Measurements from ENCODE around the gene TTC28.

The TTC28 gene

DNA sequence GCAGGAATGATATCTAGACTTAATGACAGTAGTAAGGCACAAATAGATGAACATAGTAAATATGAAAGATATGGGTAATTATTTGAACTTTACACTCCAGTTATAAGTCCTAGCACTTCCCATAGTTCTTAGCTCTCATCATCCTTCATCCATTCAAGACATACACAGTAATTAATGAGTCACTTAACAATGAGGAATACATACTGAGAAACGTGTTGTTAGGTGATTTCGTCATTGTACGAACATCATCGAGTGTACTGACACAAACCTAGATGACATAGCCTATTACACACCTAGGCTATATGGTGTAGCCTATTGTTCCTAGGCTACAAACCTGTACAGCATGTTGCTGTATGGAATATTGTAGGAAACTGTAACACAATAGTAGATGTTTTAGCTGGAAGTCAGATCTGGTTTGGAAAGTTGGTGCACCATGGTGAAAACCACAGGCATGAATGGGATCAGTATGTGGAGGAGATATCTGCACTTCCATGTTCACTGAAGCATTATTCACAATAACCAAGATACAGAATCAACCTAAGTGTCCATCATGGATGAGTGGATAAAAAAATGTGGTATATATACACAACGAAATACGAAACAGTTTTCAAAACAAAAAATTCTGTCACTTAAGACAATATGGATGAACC is 530.7 kb downstream of the TTC28 start:
- TF ChIP-seq, protein P1, sequence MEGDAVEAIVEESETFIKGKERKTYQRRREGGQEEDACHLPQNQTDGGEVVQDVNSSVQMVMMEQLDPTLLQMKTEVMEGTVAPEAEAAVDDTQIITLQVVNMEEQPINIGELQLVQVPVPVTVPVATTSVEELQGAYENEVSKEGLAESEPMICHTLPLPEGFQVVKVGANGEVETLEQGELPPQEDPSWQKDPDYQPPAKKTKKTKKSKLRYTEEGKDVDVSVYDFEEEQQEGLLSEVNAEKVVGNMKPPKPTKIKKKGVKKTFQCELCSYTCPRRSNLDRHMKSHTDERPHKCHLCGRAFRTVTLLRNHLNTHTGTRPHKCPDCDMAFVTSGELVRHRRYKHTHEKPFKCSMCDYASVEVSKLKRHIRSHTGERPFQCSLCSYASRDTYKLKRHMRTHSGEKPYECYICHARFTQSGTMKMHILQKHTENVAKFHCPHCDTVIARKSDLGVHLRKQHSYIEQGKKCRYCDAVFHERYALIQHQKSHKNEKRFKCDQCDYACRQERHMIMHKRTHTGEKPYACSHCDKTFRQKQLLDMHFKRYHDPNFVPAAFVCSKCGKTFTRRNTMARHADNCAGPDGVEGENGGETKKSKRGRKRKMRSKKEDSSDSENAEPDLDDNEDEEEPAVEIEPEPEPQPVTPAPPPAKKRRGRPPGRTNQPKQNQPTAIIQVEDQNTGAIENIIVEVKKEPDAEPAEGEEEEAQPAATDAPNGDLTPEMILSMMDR (IDR thresholded peaks at IDR 0.05; ENCODE audit: insufficient read depth, low read depth, low read length, missing control alignments), result no peak
- DNase-seq (ENCODE audit: low read depth), result peak; percentile 89
- no peak overlapping the region for H3K4me3 ChIP-seq (ENCODE audit: low read length)

DNA sequence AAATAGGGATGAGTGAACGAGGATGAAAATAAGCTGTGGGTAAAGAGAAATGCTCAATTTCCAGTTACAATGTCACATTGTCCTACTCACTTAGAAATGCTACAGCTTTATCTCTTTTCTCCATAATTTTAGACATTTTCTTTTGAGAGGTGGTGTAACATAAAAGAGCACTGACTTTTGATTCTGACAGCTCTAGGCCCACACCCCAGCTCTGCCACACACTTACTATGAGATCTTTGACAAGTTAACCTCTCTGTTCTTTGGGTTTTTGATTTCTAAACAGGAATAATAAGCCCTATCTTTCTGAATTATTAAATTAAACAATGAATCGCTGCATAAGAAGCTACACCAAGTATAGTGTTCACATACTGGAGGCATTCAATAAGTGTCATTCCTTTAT is 532.2 kb downstream of the TTC28 start:
- DNase-seq (ENCODE audit: low read depth), result no peak
- TF ChIP-seq, protein P1 (IDR thresholded peaks at IDR 0.05; ENCODE audit: insufficient read depth, low read depth, low read length, missing control alignments), result no peak
- no peak overlapping the region for H3K4me3 ChIP-seq (ENCODE audit: low read length)

DNA sequence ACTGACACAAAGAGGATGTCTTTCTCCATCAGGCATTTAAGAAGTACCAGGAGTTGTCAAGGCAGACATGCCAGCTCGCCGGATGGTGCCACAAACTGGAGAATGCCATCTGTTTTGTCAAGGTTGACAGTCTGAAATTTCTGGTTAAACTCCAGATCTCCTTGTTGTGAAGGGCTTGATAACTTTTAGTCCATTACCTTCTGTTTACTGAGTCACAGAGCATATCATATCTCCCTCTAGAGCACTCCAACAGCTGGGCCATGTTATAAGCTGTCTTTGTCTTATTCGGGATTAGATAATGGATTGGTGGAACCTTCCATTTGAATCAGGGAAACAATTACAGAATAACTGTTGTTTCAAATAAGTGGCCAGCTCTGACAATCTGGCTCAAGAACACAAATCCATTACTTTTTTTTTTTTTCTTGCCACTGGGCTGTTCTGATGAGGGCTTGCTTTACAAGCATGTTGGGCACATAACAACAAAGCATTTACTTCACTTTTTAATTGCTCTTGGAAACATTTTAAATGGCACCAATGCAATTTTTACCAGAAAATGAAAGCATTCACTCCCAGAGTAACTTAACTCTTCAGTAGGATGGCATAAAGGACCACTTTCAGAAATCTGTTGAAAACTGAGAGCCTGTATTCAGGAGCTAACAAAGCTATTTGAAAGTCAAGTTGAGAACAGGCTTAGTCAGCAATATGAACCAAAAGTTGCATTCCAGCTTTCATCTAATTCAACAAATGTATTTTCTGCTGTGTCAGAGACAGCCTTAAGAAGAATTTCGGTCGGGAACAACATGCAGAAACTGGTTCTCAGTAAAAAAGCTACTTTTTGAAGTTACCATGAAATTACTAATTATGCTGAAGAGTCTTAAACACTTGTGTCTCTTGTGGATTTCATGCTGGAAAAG is 533.0 kb downstream of the TTC28 start:
- no peak overlapping the region for H3K4me3 ChIP-seq (ENCODE audit: low read length)
- DNase-seq (ENCODE audit: low read depth), result no peak
- TF ChIP-seq, protein P1 (IDR thresholded peaks at IDR 0.05; ENCODE audit: insufficient read depth, low read depth, low read length, missing control alignments), result no peak

DNA sequence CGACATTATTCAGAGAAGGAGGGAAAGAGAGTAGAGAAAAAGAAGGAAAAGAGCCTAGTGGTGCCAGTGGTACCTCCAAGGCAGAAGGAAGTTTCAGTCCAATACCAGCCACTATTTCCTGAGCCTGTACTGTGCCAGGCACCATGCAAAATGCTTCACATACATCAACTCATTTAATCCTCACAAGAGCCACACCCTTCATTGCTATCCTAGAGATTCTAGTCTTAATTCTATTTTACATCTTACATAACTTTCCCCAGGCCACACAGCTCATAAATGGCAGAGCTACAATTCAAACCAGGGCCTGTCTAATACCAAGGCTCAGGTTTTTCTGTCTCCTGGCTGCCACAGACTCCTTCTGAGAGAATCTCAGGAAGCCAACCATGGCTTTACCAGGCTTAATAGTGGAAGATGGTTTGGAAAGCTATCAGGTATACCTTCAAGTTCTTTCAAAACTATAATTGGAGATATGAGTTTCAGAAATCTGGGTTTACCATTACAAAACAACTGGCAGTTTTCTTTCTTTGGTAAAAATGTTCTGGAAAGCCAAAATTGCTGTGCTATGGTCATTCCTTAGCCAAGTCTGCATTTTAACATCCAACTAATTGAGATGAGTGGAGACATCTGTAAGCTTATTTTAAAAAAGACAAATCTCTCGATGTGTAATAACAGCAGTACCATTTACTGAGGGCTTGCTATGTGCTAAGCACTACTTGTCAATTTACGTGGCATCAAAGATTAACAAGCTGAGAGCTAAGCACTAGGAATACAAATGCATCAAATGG is 535.5 kb downstream of the TTC28 start:
- no peak overlapping the region for H3K4me3 ChIP-seq (ENCODE audit: low read length)
- TF ChIP-seq, protein P1 (IDR thresholded peaks at IDR 0.05; ENCODE audit: insufficient read depth, low read depth, low read length, missing control alignments), result no peak
- no peak for DNase-seq (ENCODE audit: low read depth)

DNA sequence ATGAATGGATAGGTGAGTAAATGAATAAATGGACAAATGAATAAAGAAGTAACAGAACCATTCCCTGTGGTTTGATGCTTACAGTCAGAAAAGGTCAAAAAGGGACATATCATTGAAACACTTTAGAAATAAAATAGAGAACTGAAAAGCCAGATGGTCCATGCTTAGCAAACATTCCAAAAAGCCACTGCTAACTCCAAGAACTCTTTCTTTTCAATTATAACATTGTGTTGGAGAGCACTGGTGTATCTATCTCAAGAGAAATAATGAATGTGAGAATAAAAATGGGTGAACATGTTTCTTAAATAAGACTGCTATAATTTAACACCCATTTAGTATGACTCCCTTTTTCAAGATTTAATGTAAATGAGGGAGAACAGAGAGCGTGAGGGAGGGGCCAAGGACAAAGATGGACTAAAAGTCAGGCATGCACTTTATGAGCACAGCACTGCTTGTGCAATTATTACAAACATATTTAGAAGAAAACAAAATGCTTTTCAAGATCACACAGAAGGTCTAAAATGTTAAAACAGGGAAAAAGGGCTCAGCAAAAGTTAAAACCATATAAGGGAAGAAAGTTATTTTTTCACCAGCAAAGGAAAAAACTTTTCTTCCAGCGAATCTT is 536.3 kb downstream of the TTC28 start:
- TF ChIP-seq, protein P1 (IDR thresholded peaks at IDR 0.05; ENCODE audit: insufficient read depth, low read depth, low read length, missing control alignments), result no peak
- no peak for DNase-seq (ENCODE audit: low read depth)
- H3K4me3 ChIP-seq (ENCODE audit: low read length), result no peak overlapping the region

DNA sequence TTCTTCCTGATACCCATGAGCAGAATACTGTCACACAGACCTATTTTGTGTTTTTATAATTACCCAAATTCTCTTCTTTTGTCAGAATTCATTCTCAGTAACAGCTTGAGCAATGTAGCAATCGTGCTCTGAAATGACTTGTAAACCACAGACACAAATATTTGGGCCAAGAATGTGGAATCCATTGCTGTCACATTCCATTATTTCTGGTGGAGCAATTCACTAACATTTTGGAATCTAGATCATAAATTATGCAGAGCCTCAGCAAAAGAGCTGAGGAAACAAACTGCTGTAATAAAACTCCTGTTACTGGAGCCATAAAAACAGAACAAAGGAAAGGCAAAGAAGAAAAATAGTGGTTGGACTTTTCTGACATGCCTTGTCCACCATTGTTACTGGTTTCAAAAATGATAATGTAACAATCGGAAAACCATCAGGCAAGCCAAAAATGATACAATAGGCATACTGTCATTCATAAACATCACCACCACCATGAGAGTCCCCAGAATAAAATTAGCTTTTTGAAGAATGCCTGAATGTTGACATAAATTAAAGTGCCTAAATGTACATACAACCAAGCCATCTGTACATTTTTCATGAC is 537.2 kb downstream of the TTC28 start:
- TF ChIP-seq, protein P1 (IDR thresholded peaks at IDR 0.05; ENCODE audit: insufficient read depth, low read depth, low read length, missing control alignments), result no peak
- no peak overlapping the region for H3K4me3 ChIP-seq (ENCODE audit: low read length)
- DNase-seq (ENCODE audit: low read depth), result peak; percentile 24
